HPDE6-E6E7 (cell line): ENCODE measurements around the gene FREM1.
A peak's percentile ranks its signal among the peaks of the same experiment; 100 is the strongest.

ENCODE experiments used
- DNase-seq: peaks from one replicate; pipeline ENCODE4 v3.0.0; 2011; ENCODE audit warnings: missing footprints; ENCODE audit errors: extremely low spot score

Gene FREM1

DNA sequence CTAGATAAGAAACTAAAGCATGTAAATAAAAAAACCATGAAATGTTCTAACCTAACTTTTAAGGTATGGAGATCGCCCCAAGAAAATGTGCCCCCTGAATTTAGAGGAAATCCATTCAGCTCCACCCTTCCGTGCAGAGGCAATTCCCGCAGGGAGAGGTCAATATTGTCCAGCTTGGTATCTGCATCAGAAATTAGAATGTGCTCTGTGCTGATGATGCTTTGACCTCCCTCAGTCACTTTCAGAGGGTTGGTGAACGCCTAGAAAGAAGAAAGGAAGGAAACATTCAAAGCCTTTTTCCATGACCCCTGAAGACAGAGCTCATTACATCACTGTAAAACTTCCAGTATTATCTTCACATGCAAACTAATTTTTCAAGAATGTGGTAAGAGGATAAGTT lies 91.0 kb downstream of the FREM1 start:
- DNase-seq, result no peak

DNA sequence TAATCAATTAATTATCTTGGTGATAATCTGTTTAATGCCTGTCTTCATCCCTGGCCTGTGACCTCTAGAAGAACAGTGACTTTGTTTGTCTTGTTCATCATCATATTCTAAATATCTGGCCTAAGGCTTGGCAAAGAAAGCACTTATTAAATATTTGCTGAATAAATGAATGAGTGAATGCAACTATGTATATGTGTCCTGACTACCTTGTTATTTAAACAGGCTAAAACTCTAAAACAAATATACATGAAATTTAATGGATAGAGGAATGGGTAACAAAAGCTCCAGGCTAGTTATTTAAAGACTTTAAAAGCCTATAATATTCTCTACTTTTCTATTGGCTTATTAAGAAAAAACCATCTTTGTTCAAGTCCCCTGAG lies 96.0 kb downstream of the FREM1 start:
- no peak for DNase-seq

DNA sequence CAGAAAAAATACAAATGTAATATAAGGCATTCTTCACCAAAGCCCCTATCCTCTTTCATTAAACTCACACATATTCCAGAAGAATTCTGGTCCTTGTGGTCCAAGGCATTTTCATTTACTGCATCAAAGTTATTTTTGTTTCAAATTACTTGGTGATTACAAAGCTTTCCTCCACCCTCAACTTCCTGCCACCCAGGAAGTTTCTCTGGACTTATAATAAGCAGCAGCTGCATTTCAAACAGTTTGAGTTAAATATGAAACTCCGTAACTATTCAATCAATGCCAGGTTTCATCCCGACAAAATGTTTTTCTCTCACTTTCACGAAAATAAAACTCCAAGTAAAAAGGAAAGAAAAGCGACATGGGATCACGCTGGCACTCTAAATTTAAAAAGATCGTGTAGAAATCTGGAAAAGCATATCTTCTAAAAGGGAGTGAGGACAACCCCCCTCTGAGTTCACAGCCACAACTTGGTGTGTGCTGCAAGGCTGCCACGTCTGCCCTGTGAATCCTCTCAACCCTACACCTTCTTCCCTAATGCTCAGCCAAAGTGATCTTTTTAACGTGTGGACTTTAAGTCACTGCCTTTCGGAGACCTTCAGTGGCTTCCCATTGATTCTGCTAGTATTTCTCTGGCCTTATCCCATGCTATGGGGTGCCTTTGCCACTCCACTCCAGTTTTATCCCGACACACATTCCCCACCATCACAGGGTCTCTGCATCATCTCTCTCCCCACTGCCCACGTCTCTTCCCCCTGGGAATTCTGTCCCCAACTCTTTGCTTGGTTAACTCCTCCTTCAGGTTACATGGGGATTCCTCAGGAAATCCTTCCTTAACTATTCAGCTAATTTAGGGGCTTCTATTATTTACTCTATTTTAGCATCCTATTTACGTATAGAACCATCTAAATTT lies 96.6 kb downstream of the FREM1 start:
- DNase-seq, result no peak

DNA sequence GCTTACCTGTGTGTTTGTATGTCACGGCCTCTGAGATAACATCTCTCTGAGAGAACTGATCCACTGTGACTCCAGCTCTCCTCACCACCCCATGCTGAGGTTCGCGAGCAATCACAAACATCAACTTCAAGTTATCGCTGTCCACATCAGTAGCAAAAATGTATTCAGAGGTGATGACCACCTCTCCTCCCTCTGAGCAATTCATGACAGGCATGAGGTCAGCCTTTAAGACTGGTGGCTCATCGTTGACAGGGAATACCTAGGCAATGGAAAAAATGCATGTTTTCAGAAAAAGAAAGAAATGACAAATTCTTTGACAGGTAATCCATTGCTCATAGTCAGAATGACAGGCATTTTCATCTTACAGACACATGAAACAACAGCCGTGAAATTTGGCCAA lies 97.4 kb downstream of the FREM1 start:
- DNase-seq, result no peak

DNA sequence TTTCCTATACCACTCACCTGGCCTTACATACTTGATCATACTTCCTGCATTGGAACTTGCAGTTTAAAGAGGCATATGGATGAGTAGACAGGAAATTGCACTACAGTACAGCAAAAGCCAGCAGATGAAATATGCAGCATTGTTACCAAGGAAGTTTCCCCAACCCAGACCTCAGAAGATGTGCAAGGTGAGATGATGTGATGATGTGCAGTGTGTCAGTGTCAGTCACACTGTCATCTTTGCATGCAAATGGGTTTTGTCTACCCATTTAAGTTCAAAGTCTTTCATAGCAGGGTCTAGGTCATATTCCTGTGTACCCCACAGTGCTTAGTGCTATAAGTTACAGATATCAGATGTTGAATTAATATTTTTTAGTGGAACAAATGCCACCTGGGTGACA lies 98.4 kb downstream of the FREM1 start:
- DNase-seq, result no peak

DNA sequence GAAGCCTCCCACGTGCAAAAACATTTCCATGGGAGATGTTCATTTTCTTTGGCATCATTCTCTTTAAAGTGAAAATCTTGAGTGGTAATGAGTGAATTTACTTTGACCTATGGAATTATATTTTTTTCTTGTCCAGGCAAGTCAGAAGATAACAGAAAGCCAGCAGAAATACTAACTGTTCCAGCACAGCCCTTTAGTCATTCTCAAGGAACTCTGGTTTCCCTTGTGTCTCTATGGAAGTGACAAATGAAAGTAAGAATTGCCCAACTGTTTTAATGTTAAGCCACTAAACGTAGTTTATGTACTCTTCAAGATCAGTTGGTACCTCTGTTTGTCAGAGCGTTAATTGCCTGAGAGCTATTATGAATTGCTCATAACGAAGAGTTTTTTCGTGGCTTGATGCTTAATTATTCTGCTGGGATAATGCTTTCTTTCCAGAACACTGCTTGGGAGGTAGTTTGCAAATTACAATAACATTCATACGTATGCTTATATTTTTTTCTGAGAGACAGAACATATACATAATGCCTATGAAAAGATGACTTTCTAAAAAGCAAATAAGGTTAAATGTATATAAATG lies 103.2 kb downstream of the FREM1 start:
- DNase-seq, result peak; percentile 31

DNA sequence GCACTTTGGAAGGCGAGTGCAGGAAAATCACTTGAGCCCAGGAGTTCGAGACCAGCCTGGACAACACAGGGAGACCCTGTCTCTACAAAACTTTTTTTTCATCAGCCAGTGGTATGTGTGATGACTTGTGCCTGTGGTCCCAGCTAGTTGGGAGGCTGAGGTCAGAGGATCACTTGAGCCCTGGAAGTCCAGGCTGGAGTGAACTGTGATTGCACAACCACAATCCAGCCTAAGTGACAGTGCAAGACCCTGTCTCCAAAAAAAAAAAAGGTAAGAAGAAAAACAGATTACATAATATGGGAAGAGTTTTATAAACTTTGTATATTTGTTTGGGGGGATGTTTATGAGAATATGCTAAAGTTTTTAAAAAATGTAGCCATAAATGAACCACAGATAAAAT lies 111.2 kb downstream of the FREM1 start:
- DNase-seq, result no peak

DNA sequence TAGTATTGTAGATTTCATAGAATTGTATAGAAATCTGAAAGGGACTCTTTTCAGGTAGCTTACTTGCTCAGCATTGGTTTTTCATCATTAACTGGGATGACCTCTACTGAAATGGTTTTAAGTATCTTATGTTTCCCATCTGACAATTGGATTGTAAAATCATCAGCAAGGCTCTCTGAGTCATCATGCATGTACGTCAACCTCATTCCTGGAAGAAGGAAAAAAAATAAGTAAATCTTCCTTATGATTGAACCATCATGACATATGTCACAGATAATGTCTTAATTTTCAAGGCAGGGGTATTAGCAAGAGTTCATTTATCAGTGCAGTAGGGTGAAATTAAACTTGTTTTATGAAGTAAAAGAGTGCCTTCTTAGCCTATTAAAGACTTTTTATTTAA lies 112.8 kb downstream of the FREM1 start:
- DNase-seq, result peak; percentile 21

DNA sequence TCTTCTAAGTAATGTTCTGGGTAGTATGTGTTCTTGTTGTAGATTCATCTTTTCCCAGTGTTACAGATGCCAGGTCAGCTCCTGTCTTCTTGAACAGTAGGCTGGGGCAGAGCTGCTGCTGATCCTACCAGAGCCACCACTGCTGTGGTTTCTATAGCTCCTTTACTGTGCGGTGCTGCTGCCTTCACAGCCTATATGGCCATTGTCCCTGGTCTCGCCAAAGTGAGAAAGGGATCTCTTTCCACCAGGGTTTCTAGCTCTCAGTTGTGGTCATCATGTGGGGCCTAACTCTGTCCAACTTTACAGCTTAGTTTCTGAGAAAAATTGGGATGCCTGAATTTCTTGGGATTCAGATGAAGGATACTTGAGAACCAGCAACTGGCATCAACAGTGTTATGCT lies 116.8 kb downstream of the FREM1 start:
- no peak for DNase-seq

DNA sequence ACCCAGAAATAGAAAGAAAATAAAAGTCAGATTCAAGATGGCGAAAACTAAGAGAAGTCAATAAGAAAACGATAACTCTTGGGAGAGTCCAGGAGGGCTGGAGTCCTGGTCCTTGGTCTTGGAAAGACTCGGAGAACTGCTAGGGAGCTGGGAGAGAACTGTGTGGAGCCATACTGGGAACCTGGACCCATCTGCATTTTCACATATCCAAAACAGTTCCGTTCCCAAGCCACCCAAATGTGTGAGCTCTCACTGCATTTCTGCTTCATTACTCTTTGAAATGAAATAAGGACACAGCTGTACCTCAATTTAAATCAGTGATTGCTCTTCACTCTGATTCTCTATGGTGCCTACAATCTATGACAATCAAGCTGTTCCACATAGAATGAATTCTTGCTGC lies 119.6 kb downstream of the FREM1 start:
- DNase-seq, result no peak

DNA sequence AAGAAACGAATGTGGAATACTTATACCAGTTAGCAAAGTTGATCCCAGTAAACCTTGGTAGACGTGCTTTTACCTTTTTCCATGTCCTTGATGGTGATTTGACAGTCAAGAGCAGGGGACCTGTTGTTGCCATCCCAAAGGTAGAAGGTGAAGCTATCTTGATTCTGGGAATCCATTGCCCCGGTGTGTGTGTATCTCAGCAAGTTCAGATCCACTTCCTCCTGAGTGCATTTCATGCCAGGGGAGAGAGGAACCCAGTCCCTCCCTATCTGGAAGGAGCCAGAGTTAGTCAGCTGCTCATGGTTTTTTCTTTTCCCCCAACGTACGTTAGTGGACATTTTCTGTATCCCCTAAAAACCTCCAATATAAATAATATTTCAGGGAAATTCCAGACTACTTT lies 121.4 kb downstream of the FREM1 start:
- DNase-seq, result no peak

DNA sequence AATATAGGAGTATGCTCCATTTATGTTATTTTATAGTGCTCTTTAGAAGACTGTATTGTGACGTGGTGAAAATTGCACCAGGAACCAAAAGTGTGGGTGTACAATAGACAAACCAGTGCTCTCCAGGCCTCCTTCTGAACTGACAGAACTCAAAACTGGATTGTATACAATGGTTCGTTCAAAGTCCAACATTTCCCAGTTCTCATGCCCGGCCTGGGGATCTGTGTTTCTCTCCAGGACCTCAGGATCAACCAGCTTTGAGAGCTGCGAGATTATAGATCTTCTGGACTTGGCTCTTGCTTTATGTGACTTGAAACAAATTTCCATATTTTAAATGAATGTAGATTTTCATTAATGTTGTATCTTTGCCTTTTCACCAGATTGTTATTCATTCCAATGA lies 126.9 kb downstream of the FREM1 start:
- no peak for DNase-seq

DNA sequence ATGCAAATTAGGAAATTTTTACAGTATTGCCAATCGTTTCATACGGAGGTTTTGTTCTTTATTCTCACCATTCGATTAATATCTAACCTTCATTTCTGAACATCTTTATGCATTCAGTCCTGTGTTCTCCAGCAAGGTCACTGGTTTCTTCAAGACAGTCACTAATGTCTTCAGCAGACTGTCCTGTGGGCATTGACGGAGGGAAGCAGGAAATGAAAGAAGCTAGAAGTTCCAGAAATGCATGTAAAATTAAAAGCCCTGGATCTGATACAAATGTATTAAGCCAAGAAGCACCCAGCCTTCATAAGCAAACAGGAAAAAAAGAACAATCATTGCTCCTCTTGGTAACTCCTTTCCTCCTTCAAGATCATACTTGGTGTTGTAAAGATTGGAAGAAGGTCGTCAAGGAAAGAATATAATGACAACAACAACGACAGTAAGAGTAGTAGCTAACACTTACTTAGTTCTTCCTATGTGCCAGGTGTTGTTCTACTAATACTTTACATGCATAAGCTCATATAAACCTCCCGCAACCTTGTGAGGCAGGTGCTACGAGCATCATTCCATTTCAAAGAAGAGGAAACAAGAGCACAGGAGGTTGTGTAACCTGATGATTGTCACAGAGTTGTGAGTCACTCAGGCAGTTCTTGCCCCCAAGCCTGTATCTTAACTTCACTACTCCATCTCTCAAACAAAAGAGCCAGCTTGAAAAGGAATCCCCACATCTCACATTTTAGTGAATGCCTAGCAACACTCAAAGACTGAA lies 127.8 kb downstream of the FREM1 start:
- no peak for DNase-seq

DNA sequence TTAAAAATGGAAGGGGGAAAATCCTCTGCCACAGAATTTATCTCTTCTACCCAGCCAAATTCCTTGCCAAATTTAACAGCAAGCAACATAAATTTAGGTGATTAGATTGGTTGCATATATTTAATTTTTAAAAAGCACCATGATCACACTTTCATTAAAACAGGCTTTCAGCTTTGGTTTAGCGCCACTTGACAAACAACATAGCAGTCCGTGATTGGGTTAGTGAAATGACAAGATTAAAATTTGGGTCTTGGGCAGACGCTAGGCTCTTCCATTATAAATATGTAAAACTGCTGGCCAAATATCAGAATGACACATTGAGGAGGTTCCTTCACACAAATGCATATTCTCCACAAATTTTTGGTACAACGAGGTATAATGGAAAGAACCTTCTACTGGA lies 129.5 kb downstream of the FREM1 start:
- DNase-seq, result no peak

DNA sequence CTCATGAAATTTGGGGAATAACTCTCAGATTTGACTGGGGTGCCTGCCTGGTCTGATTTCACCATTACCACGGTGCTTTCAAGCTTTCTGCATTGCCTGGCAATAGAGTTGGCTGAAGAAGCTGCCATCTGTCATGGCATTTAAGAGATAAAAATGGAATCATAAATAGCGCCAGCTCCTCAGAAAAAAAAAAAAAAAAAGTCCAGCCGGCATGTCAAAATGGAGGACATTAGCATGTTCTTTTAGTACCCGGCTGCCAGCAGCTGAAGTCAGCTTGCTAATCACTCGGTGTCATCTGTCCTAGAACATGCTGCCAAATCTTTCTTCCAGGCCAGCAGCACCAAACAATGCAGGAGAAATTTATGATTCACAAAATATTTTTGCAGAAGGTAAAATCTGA lies 130.0 kb downstream of the FREM1 start:
- DNase-seq, result no peak

DNA sequence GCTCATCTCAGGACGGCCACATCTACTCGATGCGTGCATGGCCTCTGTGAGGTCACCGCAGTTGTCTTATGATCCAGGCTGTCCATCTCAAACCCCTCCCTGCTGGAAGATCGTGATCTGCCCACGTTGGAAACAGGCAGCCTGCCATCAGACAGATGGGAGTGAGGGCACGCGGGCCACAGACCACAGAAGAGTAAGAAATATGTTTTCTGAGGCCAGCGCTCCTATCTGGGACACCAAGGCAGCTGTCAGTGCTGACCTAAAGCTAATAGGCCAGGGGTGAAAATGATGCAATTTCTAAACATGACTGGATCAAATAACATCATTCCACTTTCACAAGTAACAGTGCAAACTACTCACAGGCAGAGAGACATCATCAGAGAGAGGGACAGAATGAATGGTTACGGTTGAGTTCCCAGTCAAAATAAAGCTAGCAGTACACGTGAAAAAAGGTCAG lies 130.6 kb downstream of the FREM1 start:
- no peak for DNase-seq

DNA sequence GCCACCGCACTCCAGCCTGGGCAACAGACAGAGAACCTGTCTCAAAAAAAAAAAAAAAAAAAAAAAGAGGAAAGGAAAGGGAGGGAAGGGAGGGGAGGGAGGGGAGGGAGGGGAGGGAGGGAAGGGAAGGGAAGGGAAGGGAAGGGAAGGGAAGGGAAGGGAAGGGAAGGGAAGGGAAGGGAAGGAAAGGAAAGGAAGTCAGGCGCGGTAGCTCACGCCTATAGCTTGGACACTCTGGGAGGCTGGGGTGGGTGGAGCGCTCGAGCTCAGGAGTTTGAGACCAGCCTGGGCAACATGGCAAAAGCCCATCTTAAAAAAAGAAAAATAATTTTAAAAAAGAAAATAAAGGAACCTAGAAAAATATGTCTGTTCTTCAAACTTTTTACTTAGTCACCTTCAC lies 131.7 kb downstream of the FREM1 start:
- DNase-seq, result no peak

DNA sequence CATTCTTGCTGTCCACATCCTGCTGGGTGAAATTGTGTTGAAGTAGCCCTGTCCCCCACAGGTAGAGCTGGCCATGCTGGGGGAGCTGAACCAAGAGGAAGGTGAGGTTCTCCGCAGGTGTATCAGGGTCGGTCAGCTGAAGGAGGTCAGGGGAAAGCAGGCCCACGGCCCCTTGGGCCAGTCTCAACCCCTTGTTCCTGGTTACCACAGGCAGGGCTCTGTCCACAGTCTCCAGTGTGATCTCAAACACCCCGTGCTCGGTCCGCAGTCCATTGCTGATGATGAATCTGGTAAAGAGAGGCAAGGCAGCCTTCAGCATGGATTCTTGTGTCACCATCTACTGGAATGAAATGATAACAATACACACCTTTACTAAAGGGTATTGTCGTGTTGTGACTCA lies 134.3 kb downstream of the FREM1 start:
- no peak for DNase-seq

DNA sequence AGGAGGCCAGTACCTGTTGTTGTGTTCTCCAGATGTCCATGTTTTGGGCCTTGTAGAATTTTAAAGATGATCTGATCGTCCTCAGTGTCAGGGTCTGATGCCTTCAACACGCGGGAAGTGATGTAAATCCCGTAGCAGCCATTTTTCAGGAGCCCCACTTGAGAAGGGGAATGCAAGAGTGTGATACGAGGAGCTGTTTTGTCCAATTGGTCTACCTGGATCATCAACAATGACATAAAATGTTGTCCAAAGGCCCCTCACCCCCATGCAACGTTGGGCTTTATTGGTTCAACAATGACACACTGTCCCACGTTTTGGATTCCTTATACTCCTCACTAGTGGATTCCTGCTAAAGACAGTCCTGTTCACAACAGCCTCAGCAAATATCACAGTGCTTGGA lies 139.6 kb downstream of the FREM1 start:
- no peak for DNase-seq

DNA sequence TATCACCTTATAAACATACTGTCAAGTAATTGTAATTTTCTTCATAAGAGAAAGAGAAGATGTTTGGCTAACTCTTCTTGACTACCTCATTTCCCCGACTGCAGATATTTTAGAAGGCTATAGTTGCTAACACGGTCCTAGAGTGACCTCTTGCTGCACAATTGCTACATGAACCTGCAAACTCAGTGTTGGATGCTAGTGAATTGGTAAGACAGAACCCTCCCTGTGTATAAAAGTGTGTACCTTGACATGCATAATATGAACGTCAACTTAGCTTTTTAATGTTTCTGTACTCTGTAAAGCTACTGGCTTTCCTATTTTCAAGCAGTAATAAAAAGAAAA lies 141.0 kb downstream of the FREM1 start:
- peak; percentile 21 for DNase-seq

DNA sequence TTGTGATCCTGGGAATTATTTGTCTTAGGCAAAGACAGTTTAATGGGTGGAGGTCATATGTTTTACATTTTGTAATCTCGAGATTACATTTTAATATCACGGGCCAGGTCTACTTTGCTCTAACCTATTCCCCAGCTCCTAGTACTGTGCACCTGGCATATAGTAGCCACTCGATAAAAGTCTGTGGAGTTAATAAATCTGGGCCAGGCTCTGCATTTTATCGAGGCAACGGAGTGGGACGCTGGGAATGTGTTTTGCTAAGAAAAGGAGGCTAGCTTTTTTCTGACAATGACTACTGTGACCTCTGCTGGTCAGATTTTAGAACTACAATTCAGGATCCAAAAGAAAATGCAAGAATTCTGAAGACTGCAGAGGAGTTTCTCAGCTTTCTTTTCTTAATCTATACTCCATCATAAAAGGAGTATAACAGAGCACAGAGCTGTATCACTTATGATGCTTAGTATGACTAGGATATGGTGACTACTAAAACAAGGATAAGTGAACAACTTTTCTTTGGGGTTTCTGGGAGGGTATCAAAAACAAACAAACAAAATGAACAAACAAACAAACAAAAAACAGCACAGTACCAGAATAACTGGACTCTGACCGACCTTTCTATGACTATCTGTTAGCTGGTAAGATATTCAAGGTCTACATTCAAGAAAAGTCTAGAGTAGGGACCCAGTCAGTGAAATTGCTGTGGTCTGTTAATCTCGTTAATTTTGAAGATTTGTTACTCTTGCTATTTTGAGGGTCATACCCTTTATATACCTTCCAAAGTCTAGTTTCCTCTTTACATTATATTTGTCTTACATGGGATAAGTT lies 141.6 kb downstream of the FREM1 start:
- peak; percentile 10 for DNase-seq

DNA sequence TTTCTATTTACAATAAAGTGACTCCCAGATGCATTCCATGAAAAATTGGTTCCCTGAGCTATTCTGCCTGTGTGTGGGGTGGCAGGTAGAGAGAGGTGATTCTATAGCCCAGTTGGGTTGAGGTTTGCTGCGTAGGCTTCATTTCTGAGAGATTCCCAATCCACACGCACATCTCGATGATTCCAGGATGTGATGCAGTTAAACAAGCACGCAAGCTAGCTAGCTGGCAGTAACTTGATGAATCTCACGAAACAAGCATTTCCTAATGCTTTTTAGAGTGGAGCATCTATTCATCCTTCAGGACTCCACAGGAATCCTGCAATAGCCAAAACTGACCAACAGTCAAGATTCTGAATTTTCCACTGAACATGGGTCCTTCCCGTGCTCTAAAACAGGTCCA lies 143.9 kb downstream of the FREM1 start:
- no peak for DNase-seq
